GM23338 (cell line): ENCODE data around the gene NLRC4. TPM values are rescaled to one million over a fixed set of nuclear protein-coding genes. Genes with fewer than 3 reads are reported as not detected.
A peak's percentile ranks its signal among the peaks of the same experiment; 100 is the strongest.

Source experiments
- ATAC-seq: fragments of 200-7000 bp; cut with Tn5 transposase; 3 replicates; pipeline ENCODE4 v1.9.1; 2020
- DNase-seq: peaks from one replicate; pipeline ENCODE4 v3.0.0-alpha.2; 2015; ENCODE audit warnings: low spot score
- H2AFZ ChIP-seq: fragments of 200-600 bp; sonication (generic); 2 replicates; pipeline ENCODE4 v1.8.0; 2016; ENCODE audit warnings: antibody characterized with exemption, mild to moderate bottlenecking, moderate library complexity
- H3F3A ChIP-seq: fragments of 200-600 bp; sonication (generic); replicated peaks from 2 replicates; pipeline ENCODE4 v1.8.0; 2017; ENCODE audit warnings: antibody characterized with exemption, mixed run types, low read depth
- H3K27ac ChIP-seq: fragments of 200-600 bp; sonication (generic); 2 replicates; pipeline ENCODE4 v1.6.1; 2016; ENCODE audit warnings: low read depth
- H3K27me3 ChIP-seq: fragments of 200-600 bp; sonication (generic); 2 replicates; pipeline ENCODE4 v1.8.0; 2016; ENCODE audit warnings: mild to moderate bottlenecking, mixed run types, moderate library complexity; ENCODE audit not compliant: insufficient read depth
- H3K36me3 ChIP-seq: fragments of 200-600 bp; sonication (generic); 2 replicates; pipeline ENCODE4 v1.8.0; 2016; ENCODE audit warnings: mild to moderate bottlenecking; ENCODE audit not compliant: insufficient read depth
- H3K4me1 ChIP-seq: fragments of 200-600 bp; sonication (generic); 2 replicates; pipeline ENCODE4 v1.8.0; 2016; ENCODE audit warnings: mild to moderate bottlenecking, moderate library complexity; ENCODE audit not compliant: insufficient read depth
- H3K4me2 ChIP-seq: fragments of 200-600 bp; sonication (generic); 2 replicates; pipeline ENCODE4 v1.7.1; 2017; ENCODE audit warnings: mixed run types
- H3K4me3 ChIP-seq: fragments of 200-600 bp; sonication (generic); 2 replicates; pipeline ENCODE4 v1.6.1; 2016; ENCODE audit warnings: mixed run types
- H3K79me2 ChIP-seq: fragments of 200-600 bp; sonication (generic); replicated peaks from 2 replicates; pipeline ENCODE4 v1.8.0; 2017; ENCODE audit warnings: mild to moderate bottlenecking; ENCODE audit not compliant: insufficient read depth
- H3K9me2 ChIP-seq: fragments of 200-600 bp; sonication (generic); 2 replicates; pipeline ENCODE4 v1.8.0; 2017; ENCODE audit not compliant: insufficient read depth
- H4K20me1 ChIP-seq: fragments of 200-600 bp; sonication (generic); replicated peaks from 2 replicates; pipeline ENCODE4 v1.8.0; 2017; ENCODE audit warnings: mild to moderate bottlenecking; ENCODE audit not compliant: insufficient read depth
- H3K27ac Mint-ChIP-seq: 2 replicates; pipeline ENCODE4 v1.8.0; 2020; ENCODE audit warnings: inconsistent platforms, mild to moderate bottlenecking, moderate library complexity, mixed read lengths
- H3K27me3 Mint-ChIP-seq: 3 replicates; pipeline ENCODE4 v1.8.0; 2022; ENCODE audit warnings: low read depth, mild to moderate bottlenecking, moderate library complexity, mixed read lengths, inconsistent platforms; ENCODE audit not compliant: insufficient read depth, poor library complexity
- H3K36me3 Mint-ChIP-seq: 3 replicates; pipeline ENCODE4 v1.8.0; 2021; ENCODE audit warnings: low read depth, mild to moderate bottlenecking, inconsistent platforms, moderate library complexity, mixed read lengths
- H3K4me1 Mint-ChIP-seq: 3 replicates; pipeline ENCODE4 v1.8.0; 2020; ENCODE audit warnings: mild to moderate bottlenecking, inconsistent platforms, mixed read lengths
- H3K4me3 Mint-ChIP-seq: 3 replicates; pipeline ENCODE4 v1.8.0; 2021; ENCODE audit warnings: moderate library complexity, mild to moderate bottlenecking, inconsistent platforms, mixed read lengths
- H3K9me3 Mint-ChIP-seq: 3 replicates; pipeline ENCODE4 v1.8.0; 2020; ENCODE audit warnings: moderate library complexity, mild to moderate bottlenecking, inconsistent platforms, mixed read lengths
- CREB1 ChIP-seq: fragments of 250-450 bp; sonication (Bioruptor Pico); IDR thresholded peaks from 2 replicates; pipeline ENCODE4 v1.5.0; 2020; ENCODE audit warnings: low read depth, mild to moderate bottlenecking, moderate library complexity
- EZH2phosphoT487 ChIP-seq: fragments of 200-600 bp; sonication (generic); IDR thresholded peaks from one replicate; pipeline ENCODE4 v1.8.1; 2018; ENCODE audit warnings: antibody characterized with exemption; ENCODE audit not compliant: unreplicated experiment
- JUNB ChIP-seq: IDR thresholded peaks from one replicate; pipeline ENCODE4 v1.6.1; 2016; ENCODE audit warnings: antibody characterized with exemption; ENCODE audit not compliant: unreplicated experiment
- STAT1 ChIP-seq: IDR thresholded peaks from one replicate; pipeline ENCODE4 v1.6.1; 2016; ENCODE audit warnings: antibody characterized with exemption; ENCODE audit not compliant: unreplicated experiment
- ZNF114 ChIP-seq: fragments of 250-450 bp; sonication (Bioruptor Pico); IDR thresholded peaks from 2 replicates; pipeline ENCODE4 v1.5.0; 2020; ENCODE audit warnings: mild to moderate bottlenecking, moderate library complexity
- ZNF331 ChIP-seq: fragments of 250-450 bp; sonication (Bioruptor Pico); IDR thresholded peaks from 2 replicates; pipeline ENCODE4 v1.5.0; 2020; ENCODE audit warnings: low read depth, mild to moderate bottlenecking, moderate library complexity
- ZNF462 ChIP-seq: fragments of 250-450 bp; sonication (Bioruptor Pico); IDR thresholded peaks from 2 replicates; pipeline ENCODE4 v1.5.0; 2020; ENCODE audit warnings: mild to moderate bottlenecking, moderate library complexity
- polyA plus RNA-seq: library from polyadenylated mRNA; unstranded; fragments of >200 nt; fragmentation: Nextera tagmentation; extraction: Ambion mirVana; gene quantifications from 2 replicates; pipeline ENCODE4 v1.2.1, GENCODE V29; 2016
- total RNA-seq: library from RNA; depleted of rRNA; stranded (reverse); fragments of >200 nt; shearing (Covaris generic); gene quantifications from 2 replicates; pipeline ENCODE4 v1.2.3, GENCODE V29; 2014

NLRC4 gene
- total and polyA plus RNA-seq, 2 experiments from 2014 or later, result 0.50 TPM; not detected in 1

GRCh38 chr2:32231959-32232358 is 32.7 kb downstream of the NLRC4 start:
- H3K4me1 ChIP-seq, result no peaks in the 10 kb centered on the region
- no peak overlapping the region for H3K27ac ChIP-seq
- Mint-ChIP-seq H3K27ac (no peak overlapping the region), H3K9me3 (no peaks in the 10 kb centered on the region), H3K4me1 (peaks cover 9% of the 10 kb centered on the region), H3K27me3 (peaks cover 2% of the 10 kb centered on the region), H3K4me3 (no peak overlapping the region), H3K36me3 (peaks cover 7% of the 10 kb centered on the region; the same call in 2 of the 3 replicates)
- no peaks in the 10 kb centered on the region for H3K79me2 ChIP-seq
- no peaks in the 10 kb centered on the region for H3K9me2 ChIP-seq
- H3K4me2 ChIP-seq, result no peak overlapping the region
- H3K4me3 ChIP-seq, result no peak overlapping the region
- H3K36me3 ChIP-seq, result no peaks in the 10 kb centered on the region
- no peaks in the 10 kb centered on the region for H3K27me3 ChIP-seq
- ATAC-seq (no peak), DNase-seq (no peak)
- TF ChIP-seq EZH2phosphoT487 (no peak), STAT1 (no peak), ZNF462 (CRISPR knock-in tag) (no peak)
- no peak overlapping the region for H2AFZ ChIP-seq
- H4K20me1 ChIP-seq, result no peaks in the 10 kb centered on the region
- no peaks in the 10 kb centered on the region for H3F3A ChIP-seq

DNA sequence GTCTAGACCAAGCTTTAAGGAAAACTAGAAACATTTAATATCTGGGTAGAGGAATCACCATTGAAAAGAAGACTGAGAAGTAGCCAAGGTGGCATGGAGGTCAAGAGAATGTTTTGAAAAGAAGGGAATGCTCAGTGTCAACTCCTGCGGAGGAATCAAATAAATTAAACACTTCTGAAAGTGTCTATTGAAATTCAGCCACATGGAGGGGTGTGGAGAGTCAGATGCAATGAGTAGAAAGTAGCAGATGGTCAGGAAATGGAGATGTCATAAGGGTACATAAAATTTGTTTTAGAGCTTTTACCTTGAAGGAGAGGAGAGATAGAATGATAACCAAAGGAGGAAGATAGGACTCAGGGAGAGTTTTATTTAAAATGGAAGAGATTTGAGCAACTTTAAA is 35.1 kb downstream of the NLRC4 start:
- Mint-ChIP-seq H3K4me1 (peaks cover 9% of the 10 kb centered on the region), H3K36me3 (peaks cover 3% of the 10 kb centered on the region; the same call in 2 of the 3 replicates), H3K9me3 (no peaks in the 10 kb centered on the region), H3K27me3 (peaks cover 2% of the 10 kb centered on the region), H3K27ac (peak overlapping the region; percentile 1; the same call in 1 of the 2 replicates), H3K4me3 (no peak overlapping the region)
- no peak for DNase-seq
- H3K9me2 ChIP-seq, result no peaks in the 10 kb centered on the region
- no peak overlapping the region for H3K4me3 ChIP-seq
- no peaks in the 10 kb centered on the region for H4K20me1 ChIP-seq
- no peaks in the 10 kb centered on the region for H3F3A ChIP-seq
- no peak overlapping the region for H2AFZ ChIP-seq
- ATAC-seq, result no peak
- no peaks in the 10 kb centered on the region for H3K79me2 ChIP-seq
- H3K4me2 ChIP-seq, result no peak overlapping the region
- H3K4me1 ChIP-seq, result no peaks in the 10 kb centered on the region
- no peaks in the 10 kb centered on the region for H3K36me3 ChIP-seq
- no peaks in the 10 kb centered on the region for H3K27me3 ChIP-seq
- H3K27ac ChIP-seq, result peak overlapping the region; percentile 45
- no peak for TF ChIP-seq EZH2phosphoT487
- no peak for TF ChIP-seq CREB1 (CRISPR knock-in tag)
- TF ChIP-seq ZNF114 (CRISPR knock-in tag), result no peak
- no peak for TF ChIP-seq ZNF331
- no peak for TF ChIP-seq JUNB
- no peak for TF ChIP-seq ZNF462 (CRISPR knock-in tag)
